GM23338 (cell line): ENCODE data around the gene SIN3B. TPM values are rescaled to one million over a fixed set of nuclear protein-coding genes. Genes with fewer than 3 reads are reported as not detected.

Experiments used
- ATAC-seq: fragments of 200-7000 bp; cut with Tn5 transposase; 3 replicates; pipeline ENCODE4 v1.9.1; 2020
- DNase-seq: peaks from one replicate; pipeline ENCODE4 v3.0.0-alpha.2; 2015; ENCODE audit warnings: low spot score
- H2AFZ ChIP-seq: fragments of 200-600 bp; sonication (generic); 2 replicates; pipeline ENCODE4 v1.8.0; 2016; ENCODE audit warnings: antibody characterized with exemption, mild to moderate bottlenecking, moderate library complexity
- H3F3A ChIP-seq: fragments of 200-600 bp; sonication (generic); replicated peaks from 2 replicates; pipeline ENCODE4 v1.8.0; 2017; ENCODE audit warnings: antibody characterized with exemption, mixed run types, low read depth
- H3K27ac ChIP-seq: fragments of 200-600 bp; sonication (generic); 2 replicates; pipeline ENCODE4 v1.6.1; 2016; ENCODE audit warnings: low read depth
- H3K27me3 ChIP-seq: fragments of 200-600 bp; sonication (generic); 2 replicates; pipeline ENCODE4 v1.8.0; 2016; ENCODE audit warnings: mild to moderate bottlenecking, mixed run types, moderate library complexity; ENCODE audit not compliant: insufficient read depth
- H3K36me3 ChIP-seq: fragments of 200-600 bp; sonication (generic); 2 replicates; pipeline ENCODE4 v1.8.0; 2016; ENCODE audit warnings: mild to moderate bottlenecking; ENCODE audit not compliant: insufficient read depth
- H3K4me1 ChIP-seq: fragments of 200-600 bp; sonication (generic); 2 replicates; pipeline ENCODE4 v1.8.0; 2016; ENCODE audit warnings: mild to moderate bottlenecking, moderate library complexity; ENCODE audit not compliant: insufficient read depth
- H3K4me2 ChIP-seq: fragments of 200-600 bp; sonication (generic); 2 replicates; pipeline ENCODE4 v1.7.1; 2017; ENCODE audit warnings: mixed run types
- H3K4me3 ChIP-seq: fragments of 200-600 bp; sonication (generic); 2 replicates; pipeline ENCODE4 v1.6.1; 2016; ENCODE audit warnings: mixed run types
- H3K79me2 ChIP-seq: fragments of 200-600 bp; sonication (generic); replicated peaks from 2 replicates; pipeline ENCODE4 v1.8.0; 2017; ENCODE audit warnings: mild to moderate bottlenecking; ENCODE audit not compliant: insufficient read depth
- H3K9me2 ChIP-seq: fragments of 200-600 bp; sonication (generic); 2 replicates; pipeline ENCODE4 v1.8.0; 2017; ENCODE audit not compliant: insufficient read depth
- H4K20me1 ChIP-seq: fragments of 200-600 bp; sonication (generic); replicated peaks from 2 replicates; pipeline ENCODE4 v1.8.0; 2017; ENCODE audit warnings: mild to moderate bottlenecking; ENCODE audit not compliant: insufficient read depth
- H3K27ac Mint-ChIP-seq: 2 replicates; pipeline ENCODE4 v1.8.0; 2020; ENCODE audit warnings: inconsistent platforms, mild to moderate bottlenecking, moderate library complexity, mixed read lengths
- H3K27me3 Mint-ChIP-seq: 3 replicates; pipeline ENCODE4 v1.8.0; 2022; ENCODE audit warnings: low read depth, mild to moderate bottlenecking, moderate library complexity, mixed read lengths, inconsistent platforms; ENCODE audit not compliant: insufficient read depth, poor library complexity
- H3K36me3 Mint-ChIP-seq: 3 replicates; pipeline ENCODE4 v1.8.0; 2021; ENCODE audit warnings: low read depth, mild to moderate bottlenecking, inconsistent platforms, moderate library complexity, mixed read lengths
- H3K4me1 Mint-ChIP-seq: 3 replicates; pipeline ENCODE4 v1.8.0; 2020; ENCODE audit warnings: mild to moderate bottlenecking, inconsistent platforms, mixed read lengths
- H3K4me3 Mint-ChIP-seq: 3 replicates; pipeline ENCODE4 v1.8.0; 2021; ENCODE audit warnings: moderate library complexity, mild to moderate bottlenecking, inconsistent platforms, mixed read lengths
- H3K9me3 Mint-ChIP-seq: 3 replicates; pipeline ENCODE4 v1.8.0; 2020; ENCODE audit warnings: moderate library complexity, mild to moderate bottlenecking, inconsistent platforms, mixed read lengths
- CREB1 ChIP-seq: fragments of 250-450 bp; sonication (Bioruptor Pico); IDR thresholded peaks from 2 replicates; pipeline ENCODE4 v1.5.0; 2020; ENCODE audit warnings: low read depth, mild to moderate bottlenecking, moderate library complexity
- CTCF ChIP-seq, 2 experiments: fragments of 200-600 bp in 1 of 2; sonication (generic) in 1 of 2; conservative IDR thresholded peaks; 2 replicates each; pipeline versions ENCODE4 v1.5.1 to v1.6.1; 2016 to 2017; ENCODE audit warnings: antibody characterized with exemption in 2 of 2, low read depth in 2 of 2, mild to moderate bottlenecking in 2 of 2, moderate library complexity in 1 of 2
- ETS1 ChIP-seq: IDR thresholded peaks from 2 replicates; pipeline ENCODE4 v1.6.1; 2016; ENCODE audit warnings: antibody characterized with exemption
- EZH2 ChIP-seq: fragments of 200-600 bp; sonication (generic); IDR thresholded peaks from one replicate; pipeline ENCODE4 v1.8.0; 2017; ENCODE audit warnings: antibody characterized with exemption, mild to moderate bottlenecking, low read depth; ENCODE audit not compliant: unreplicated experiment
- EZH2phosphoT487 ChIP-seq: fragments of 200-600 bp; sonication (generic); IDR thresholded peaks from one replicate; pipeline ENCODE4 v1.8.1; 2018; ENCODE audit warnings: antibody characterized with exemption; ENCODE audit not compliant: unreplicated experiment
- JUNB ChIP-seq: IDR thresholded peaks from one replicate; pipeline ENCODE4 v1.6.1; 2016; ENCODE audit warnings: antibody characterized with exemption; ENCODE audit not compliant: unreplicated experiment
- NANOG ChIP-seq: IDR thresholded peaks from 2 replicates; pipeline ENCODE4 v1.6.1; 2016; ENCODE audit warnings: antibody characterized with exemption, borderline replicate concordance
- POLR2AphosphoS5 ChIP-seq: IDR thresholded peaks from 2 replicates; pipeline ENCODE4 v1.6.1; 2016; ENCODE audit warnings: antibody characterized with exemption, low read depth
- REST ChIP-seq: IDR thresholded peaks from one replicate; pipeline ENCODE4 v1.6.1; 2018; ENCODE audit warnings: antibody characterized with exemption; ENCODE audit not compliant: unreplicated experiment
- STAT1 ChIP-seq: IDR thresholded peaks from one replicate; pipeline ENCODE4 v1.6.1; 2016; ENCODE audit warnings: antibody characterized with exemption; ENCODE audit not compliant: unreplicated experiment
- ZNF114 ChIP-seq: fragments of 250-450 bp; sonication (Bioruptor Pico); IDR thresholded peaks from 2 replicates; pipeline ENCODE4 v1.5.0; 2020; ENCODE audit warnings: mild to moderate bottlenecking, moderate library complexity
- ZNF331 ChIP-seq: fragments of 250-450 bp; sonication (Bioruptor Pico); IDR thresholded peaks from 2 replicates; pipeline ENCODE4 v1.5.0; 2020; ENCODE audit warnings: low read depth, mild to moderate bottlenecking, moderate library complexity
- polyA plus RNA-seq: library from polyadenylated mRNA; unstranded; fragments of >200 nt; fragmentation: Nextera tagmentation; extraction: Ambion mirVana; gene quantifications from 2 replicates; pipeline ENCODE4 v1.2.1, GENCODE V29; 2016
- total RNA-seq: library from RNA; depleted of rRNA; stranded (reverse); fragments of >200 nt; shearing (Covaris generic); gene quantifications from 2 replicates; pipeline ENCODE4 v1.2.3, GENCODE V29; 2014
- TF ChIP-seq, protein P1 (sequence below): fragments of 250-450 bp; sonication (Bioruptor Pico); IDR thresholded peaks from 2 replicates; pipeline ENCODE4 v1.5.0; 2020; ENCODE audit warnings: mild to moderate bottlenecking, moderate library complexity

Gene SIN3B
- total and polyA plus RNA-seq, 2 experiments from 2014 or later = 37.6 to 68.6 TPM

- H4K20me1 ChIP-seq = no peaks in the 10 kb centered on the region
- H3K27ac Mint-ChIP-seq = no peak overlapping the region
- no peak for DNase-seq
- no peaks in the 10 kb centered on the region for H3F3A ChIP-seq
- no peaks in the 10 kb centered on the region for H3K4me1 ChIP-seq
- TF ChIP-seq ETS1 (no peak), REST (no peak), EZH2phosphoT487 (no peak), POLR2AphosphoS5 (no peak), JUNB (no peak), EZH2 (no peak), CREB1 (no peak), CTCF (conservative IDR thresholded peaks at IDR 0.05; ENCODE audit: low read depth in 2 of 2) (no peak), ZNF114 (no peak), ZNF331 (CRISPR knock-in tag) (no peak), NANOG (no peak), STAT1 (no peak)
- TF ChIP-seq, protein P1, sequence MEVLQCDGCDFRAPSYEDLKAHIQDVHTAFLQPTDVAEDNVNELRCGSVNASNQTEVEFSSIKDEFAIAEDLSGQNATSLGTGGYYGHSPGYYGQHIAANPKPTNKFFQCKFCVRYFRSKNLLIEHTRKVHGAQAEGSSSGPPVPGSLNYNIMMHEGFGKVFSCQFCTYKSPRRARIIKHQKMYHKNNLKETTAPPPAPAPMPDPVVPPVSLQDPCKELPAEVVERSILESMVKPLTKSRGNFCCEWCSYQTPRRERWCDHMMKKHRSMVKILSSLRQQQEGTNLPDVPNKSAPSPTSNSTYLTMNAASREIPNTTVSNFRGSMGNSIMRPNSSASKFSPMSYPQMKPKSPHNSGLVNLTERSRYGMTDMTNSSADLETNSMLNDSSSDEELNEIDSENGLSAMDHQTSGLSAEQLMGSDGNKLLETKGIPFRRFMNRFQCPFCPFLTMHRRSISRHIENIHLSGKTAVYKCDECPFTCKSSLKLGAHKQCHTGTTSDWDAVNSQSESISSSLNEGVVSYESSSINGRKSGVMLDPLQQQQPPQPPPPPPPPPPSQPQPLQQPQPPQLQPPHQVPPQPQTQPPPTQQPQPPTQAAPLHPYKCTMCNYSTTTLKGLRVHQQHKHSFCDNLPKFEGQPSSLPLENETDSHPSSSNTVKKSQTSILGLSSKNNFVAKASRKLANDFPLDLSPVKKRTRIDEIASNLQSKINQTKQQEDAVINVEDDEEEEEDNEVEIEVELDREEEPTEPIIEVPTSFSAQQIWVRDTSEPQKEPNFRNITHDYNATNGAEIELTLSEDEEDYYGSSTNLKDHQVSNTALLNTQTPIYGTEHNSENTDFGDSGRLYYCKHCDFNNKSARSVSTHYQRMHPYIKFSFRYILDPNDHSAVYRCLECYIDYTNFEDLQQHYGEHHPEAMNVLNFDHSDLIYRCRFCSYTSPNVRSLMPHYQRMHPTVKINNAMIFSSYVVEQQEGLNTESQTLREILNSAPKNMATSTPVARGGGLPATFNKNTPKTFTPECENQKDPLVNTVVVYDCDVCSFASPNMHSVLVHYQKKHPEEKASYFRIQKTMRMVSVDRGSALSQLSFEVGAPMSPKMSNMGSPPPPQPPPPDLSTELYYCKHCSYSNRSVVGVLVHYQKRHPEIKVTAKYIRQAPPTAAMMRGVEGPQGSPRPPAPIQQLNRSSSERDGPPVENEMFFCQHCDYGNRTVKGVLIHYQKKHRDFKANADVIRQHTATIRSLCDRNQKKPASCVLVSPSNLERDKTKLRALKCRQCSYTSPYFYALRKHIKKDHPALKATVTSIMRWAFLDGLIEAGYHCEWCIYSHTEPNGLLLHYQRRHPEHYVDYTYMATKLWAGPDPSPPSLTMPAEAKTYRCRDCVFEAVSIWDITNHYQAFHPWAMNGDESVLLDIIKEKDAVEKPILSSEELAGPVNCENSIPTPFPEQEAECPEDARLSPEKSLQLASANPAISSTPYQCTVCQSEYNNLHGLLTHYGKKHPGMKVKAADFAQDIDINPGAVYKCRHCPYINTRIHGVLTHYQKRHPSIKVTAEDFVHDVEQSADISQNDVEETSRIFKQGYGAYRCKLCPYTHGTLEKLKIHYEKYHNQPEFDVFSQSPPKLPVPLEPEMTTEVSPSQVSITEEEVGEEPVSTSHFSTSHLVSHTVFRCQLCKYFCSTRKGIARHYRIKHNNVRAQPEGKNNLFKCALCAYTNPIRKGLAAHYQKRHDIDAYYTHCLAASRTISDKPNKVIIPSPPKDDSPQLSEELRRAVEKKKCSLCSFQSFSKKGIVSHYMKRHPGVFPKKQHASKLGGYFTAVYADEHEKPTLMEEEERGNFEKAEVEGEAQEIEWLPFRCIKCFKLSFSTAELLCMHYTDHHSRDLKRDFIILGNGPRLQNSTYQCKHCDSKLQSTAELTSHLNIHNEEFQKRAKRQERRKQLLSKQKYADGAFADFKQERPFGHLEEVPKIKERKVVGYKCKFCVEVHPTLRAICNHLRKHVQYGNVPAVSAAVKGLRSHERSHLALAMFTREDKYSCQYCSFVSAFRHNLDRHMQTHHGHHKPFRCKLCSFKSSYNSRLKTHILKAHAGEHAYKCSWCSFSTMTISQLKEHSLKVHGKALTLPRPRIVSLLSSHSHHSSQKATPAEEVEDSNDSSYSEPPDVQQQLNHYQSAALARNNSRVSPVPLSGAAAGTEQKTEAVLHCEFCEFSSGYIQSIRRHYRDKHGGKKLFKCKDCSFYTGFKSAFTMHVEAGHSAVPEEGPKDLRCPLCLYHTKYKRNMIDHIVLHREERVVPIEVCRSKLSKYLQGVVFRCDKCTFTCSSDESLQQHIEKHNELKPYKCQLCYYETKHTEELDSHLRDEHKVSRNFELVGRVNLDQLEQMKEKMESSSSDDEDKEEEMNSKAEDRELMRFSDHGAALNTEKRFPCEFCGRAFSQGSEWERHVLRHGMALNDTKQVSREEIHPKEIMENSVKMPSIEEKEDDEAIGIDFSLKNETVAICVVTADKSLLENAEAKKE = no peak
- H3K27ac ChIP-seq = no peak overlapping the region
- H3K36me3 Mint-ChIP-seq = peaks cover 33% of the 10 kb centered on the region
- no peak overlapping the region for H3K4me3 ChIP-seq
- H2AFZ ChIP-seq = no peak overlapping the region
- no peaks in the 10 kb centered on the region for H3K4me1 Mint-ChIP-seq
- H3K4me2 ChIP-seq = no peak overlapping the region
- no peaks in the 10 kb centered on the region for H3K27me3 Mint-ChIP-seq
- H3K4me3 Mint-ChIP-seq = no peak overlapping the region
- peaks cover 45% of the 10 kb centered on the region for H3K9me3 Mint-ChIP-seq
- no peak for ATAC-seq
- H3K9me2 ChIP-seq = no peaks in the 10 kb centered on the region
- no peaks in the 10 kb centered on the region; the same call in 1 of the 2 replicates for H3K36me3 ChIP-seq
- no peaks in the 10 kb centered on the region for H3K79me2 ChIP-seq
- no peaks in the 10 kb centered on the region for H3K27me3 ChIP-seq
These were observed 88.2 kb downstream of the SIN3B start for GRCh38 chr19:16917401-16917800.
